GM18507 (cell line): Measurements from ENCODE around the gene OSBP2.

ENCODE experiments used
- DNase-seq: peaks from one replicate; pipeline ENCODE4 v3.0.0; 2011; ENCODE audit warnings: low read depth; ENCODE audit not compliant: insufficient read length; ENCODE audit errors: extremely low spot score
- FAIRE-seq: peaks from 2 replicates; lab custom pipeline; 2011; peaks lifted over from hg19 to GRCh38; lab: Jason Lieb, UNC

Gene OSBP2

DNA sequence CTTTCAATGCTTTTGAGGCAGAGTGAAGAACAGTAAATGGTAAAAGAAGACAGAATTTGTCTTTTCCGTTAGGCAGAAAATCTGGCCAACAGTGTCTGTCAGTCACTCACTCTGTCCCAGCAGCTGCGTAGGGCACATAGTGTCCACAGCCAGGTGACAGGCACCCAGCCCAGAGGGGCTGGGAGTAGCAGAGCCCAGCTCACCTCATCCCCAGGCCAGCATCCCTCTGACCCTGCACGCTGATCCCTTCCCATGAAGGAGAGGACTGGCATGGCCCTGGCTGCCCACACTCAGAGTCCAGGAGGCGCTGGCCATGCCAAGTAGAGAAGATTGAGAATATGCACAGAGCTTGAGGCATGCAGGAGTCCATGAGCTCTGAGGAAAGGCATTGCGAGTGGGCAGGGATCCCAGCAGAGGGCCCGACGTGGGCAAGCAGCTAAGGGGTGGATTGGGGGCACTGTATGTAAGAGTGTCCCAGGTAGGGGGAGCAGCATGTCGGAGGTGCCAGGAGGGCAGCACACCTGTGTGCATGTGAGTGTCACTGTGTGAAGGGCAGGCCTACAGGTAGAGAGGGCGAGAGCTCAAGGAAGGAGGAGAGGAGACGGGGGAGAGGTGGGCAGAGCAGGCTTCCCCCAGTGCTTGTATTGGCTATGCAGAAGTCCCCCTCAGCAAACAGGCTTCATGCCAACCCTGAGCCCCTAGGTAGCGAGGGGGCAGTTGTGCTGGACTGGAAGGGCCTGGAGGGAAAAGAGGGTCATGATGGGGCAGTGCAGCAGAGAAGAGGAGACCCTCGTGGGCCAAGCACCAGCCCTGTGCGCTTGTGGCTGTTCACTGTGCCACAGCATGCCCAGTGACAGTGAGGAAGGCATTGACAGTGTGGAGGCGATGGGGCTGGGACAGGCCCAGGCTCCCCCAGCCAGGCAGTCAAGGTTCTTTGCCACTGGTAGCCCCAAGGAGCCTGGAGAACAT, 133.8 kb downstream of the OSBP2 start:
- DNase-seq (no peak), FAIRE-seq (no peak)

- DNase-seq = no peak
- no peak for FAIRE-seq
Measured at GRCh38 chr22:30829901-30830550, 135.4 kb downstream of the OSBP2 start.

- DNase-seq (no peak), FAIRE-seq (no peak)
Measured at GRCh38 chr22:30830907-30831306, 136.2 kb downstream of the OSBP2 start.

DNA sequence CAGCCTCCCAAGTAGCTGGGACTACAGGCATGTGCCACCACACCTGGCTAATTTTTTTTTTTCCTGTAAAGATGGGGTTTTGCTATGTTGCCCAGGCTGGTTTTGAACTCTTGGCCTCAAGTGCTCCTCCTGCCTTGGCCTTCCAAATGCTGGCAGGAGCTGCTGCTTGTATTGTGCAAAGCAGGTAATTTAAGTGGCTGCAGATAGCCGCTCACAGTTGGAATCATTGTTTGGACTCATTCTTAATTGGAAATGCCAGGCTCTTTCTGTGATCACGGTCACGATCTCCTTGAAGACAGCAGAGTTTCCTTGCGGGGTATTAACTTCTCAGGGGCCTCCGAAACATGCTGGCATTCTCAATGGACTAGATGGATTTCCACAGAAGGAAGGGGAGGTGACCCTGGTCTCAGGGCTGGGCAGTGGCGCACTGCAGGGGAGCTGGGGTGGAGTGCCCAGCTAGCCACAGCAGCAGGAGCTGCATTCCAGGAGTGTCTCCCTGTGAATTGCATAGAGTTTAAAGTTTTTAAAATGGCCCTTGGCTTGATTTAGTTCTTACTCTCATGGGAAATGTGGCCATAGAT, 137.8 kb downstream of the OSBP2 start:
- DNase-seq = no peak

GRCh38 chr22:30833322-30833721, 138.6 kb downstream of the OSBP2 start:
- no peak for FAIRE-seq
- DNase-seq = no peak

More for the DNA sequence above, 137.8 kb downstream of the OSBP2 start:
- no peak for FAIRE-seq

GRCh38 chr22:30837531-30837930, 142.9 kb downstream of the OSBP2 start:
- no peak for FAIRE-seq
- no peak for DNase-seq

GRCh38 chr22:30838111-30838510, 143.4 kb downstream of the OSBP2 start:
- DNase-seq (no peak), FAIRE-seq (no peak)

GRCh38 chr22:30841273-30841672, 146.6 kb downstream of the OSBP2 start:
- no peak for DNase-seq
- FAIRE-seq = no peak

DNA sequence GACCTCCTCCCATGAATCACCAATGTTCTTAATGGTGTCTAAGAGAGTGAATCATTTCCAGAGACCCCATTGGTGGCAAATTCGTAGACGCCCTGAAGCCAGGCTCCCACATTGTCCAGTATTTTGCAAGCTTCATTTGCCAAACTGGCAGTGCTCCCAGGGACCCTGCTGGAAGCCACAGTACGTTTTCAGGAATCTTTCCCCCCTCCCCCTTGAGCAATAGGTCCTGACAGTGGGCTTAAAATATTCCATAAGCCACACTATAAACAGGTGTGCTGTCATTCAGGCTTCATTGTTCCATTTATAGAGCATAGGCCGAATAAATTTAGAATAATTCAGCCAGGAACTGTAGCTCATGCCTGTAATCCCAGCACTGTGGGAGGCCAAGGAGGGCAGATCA, 148.6 kb downstream of the OSBP2 start:
- DNase-seq (no peak), FAIRE-seq (no peak)

GRCh38 chr22:30847583-30847982, 152.9 kb downstream of the OSBP2 start:
- FAIRE-seq = no peak
- no peak for DNase-seq

DNA sequence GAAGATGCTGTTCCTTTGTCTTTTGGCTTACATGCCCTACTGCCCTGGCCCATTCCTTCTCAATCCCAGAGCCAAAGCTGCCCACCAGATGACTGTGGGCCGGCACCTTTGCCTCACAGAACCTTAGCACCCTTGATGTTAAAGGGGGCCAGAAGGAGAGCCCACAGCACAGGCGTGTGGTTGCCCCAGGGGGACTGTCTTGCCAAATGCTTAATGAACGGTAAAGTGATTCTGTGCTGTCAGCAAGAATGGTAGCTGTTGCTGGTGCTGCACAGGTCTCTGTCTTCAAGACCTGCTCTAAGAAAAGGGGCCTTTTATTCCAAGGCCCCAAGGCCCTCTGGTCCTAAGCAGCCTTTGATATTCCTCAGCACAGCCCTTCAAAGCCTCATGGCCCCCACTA, 160.6 kb downstream of the OSBP2 start:
- FAIRE-seq (no peak), DNase-seq (no peak)

DNA sequence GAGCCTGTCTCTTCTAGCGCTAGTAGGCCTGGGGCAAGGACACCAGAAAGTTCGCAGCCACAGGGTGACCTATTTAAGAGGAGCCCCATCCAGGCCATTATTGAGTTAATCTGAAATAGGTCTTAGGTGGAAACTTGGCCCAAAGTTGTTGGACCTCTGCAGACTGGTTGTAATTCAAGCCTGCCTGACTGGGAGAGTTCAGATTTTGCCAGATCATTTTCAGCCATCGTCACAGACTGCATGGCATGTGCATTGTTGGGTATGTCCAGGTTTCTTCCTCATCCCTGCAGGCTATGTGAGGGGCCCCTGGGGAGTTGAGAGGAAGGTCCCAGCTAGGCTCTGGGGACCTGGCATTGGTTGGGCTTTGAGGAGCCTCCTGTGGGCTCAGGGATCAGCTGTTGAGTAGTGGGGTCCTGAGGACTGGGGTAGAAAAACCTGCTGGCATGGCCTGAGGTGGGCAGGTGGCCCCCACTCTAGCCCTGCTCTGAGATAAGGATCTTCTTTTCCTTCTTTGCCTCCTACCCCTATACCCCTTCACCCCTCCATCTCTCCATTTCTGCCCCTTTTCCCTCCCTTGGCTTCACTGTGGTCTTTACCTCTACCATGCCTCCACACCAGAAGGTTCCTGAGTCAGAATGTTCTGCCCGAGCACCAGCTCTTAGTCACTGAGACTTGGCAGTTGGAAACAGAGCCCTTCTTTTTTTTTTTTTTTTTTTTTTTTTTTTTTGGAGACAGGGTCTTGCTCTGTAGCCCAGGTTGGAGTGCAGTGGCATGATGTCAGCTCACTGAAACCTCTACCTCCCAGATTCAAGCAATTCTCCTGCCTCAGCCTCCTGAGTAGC, 161.2 kb downstream of the OSBP2 start:
- DNase-seq (no peak), FAIRE-seq (no peak)

DNA sequence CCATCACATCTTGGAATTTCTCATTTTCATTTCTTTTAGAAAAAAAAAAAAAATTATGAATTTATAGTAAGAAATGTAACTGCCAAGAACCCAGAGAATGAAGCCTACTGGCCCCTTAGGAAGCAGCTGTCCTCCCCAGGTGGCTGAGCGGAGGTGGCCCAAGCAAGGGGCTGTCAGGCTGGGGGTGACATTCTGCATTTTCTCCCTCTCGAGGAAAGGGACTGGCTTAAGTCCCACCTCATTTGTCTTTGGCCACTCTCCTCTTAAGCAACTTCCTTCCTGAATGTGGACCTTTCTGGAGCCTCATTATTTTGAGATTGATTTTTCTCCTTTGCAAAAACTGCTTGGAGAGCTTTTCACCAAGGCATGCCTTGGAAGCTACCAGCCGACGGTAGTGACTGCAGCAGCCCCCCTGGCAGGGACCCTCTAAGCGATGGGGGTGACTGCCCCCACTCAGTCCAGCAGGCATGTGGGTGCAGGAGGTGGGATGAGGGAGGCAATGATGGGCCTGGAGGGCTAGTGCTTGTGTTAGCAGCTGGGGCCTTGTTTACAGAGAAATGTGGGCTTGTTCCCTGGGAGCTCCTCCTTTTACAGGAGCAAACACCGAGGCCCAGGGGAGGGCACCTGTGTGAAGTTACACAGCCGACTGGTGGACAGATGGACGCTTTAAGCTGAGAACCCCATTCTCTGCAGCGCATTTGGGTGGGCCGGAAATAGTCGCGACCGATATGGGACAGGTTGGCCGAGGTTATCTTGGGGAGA, 162.2 kb downstream of the OSBP2 start:
- DNase-seq = no peak

DNA sequence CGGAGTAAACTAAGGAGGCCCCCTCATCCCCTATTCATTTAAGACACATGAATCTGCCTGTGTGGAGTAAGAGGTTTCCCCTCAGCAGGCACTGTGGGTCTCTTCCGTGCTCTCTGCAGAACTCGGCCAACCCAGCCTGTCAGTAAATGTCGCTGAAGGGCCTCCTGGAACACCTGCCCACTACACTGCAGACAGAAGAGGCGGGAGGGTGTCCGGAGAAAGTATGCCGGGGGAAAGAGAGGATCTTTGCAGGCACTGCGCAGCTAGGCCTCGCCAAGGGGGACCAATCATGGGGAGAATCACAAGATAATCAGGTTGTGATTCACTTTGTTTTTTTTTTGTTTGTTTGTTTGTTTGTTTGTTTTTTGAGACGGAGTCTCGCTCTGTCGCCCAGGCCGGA, 163.1 kb downstream of the OSBP2 start:
- DNase-seq (no peak), FAIRE-seq (no peak)

More for the DNA sequence above, 162.2 kb downstream of the OSBP2 start:
- no peak for FAIRE-seq

GRCh38 chr22:30858976-30859713, 164.5 kb downstream of the OSBP2 start:
- no peak for DNase-seq

DNA sequence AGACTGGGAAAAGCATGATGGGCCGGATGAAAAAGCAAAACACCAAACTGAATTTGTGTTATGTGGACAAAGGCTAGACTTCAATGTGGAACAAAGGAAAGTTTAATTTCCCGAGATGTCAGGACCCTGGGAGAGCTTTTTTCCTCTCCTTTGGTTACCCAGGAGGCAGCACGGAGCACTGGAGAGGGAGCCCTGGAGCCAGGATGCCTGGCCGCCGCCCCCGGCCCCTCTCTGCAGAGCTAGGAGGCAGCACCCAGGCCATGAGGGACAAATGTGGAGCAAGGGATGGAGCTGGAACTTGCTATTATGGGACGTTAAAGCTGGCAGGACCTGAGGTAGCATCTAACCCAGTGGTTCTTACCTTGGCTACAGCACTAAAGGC, 165.0 kb downstream of the OSBP2 start:
- no peak for FAIRE-seq
- DNase-seq = no peak

More at GRCh38 chr22:30858976-30859713, 164.5 kb downstream of the OSBP2 start:
- FAIRE-seq = no peak

DNA sequence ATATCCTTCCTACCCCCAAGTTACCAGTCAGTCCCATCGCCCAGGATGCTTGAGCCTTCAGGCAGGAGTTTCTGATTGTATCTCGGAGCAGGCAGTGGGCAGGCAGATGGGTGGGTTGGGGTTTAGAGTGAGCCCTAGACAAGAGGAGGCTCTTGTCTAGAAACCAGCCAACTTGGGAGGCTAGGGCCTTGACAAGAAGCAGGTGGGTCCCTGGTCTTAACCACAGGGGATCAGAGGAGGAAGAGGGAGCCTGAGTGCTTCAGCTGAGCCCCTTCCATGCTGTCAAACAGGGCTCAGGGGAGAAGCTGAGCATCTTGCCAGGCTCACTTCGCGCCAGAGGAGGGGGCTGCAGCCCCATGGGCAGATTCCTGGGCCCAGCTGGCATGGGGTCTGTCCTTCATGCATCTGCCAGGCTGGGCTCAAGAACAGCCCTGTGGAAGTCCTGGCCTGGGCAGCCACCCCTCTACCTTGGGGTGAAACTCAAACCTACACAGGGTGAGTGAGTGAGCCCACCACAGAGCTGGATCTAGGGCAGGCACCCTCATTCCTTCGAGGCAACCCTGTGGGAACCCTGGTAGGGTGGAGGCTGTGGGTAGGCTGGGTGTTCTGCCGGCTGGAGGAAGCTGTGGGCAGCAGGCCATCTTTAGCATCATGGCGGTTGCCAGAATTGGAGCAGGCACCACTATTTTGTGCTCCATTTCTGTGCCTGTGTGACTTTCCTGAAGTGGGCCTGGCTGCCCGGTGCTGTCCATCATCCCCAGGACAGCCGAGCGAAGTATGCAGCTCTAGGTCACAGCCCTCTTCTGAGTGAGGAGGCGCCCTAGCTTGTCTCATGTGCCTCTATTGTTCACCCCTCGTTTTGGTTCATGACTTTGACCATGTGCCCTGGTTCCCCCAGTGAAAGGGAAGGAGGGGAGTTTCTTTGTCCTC, 165.8 kb downstream of the OSBP2 start:
- FAIRE-seq (no peak), DNase-seq (no peak)
